SK-N-SH treated with all-trans-retinoic acid at 6 μM for 48 hours (cell line): ENCODE measurements around the gene CENPF.

Source experiments
- CREB5 ChIP-seq: fragments of 250-450 bp; sonication (Bioruptor Pico); IDR thresholded peaks from 2 replicates; pipeline ENCODE4 v1.5.1; 2020; ENCODE audit warnings: low read depth, mild to moderate bottlenecking, moderate library complexity
- OSR1 ChIP-seq: fragments of 250-450 bp; sonication (Bioruptor Pico); IDR thresholded peaks from 2 replicates; pipeline ENCODE4 v1.8.0; 2022; ENCODE audit warnings: moderate library complexity, mild to moderate bottlenecking, inconsistent platforms
- TOX ChIP-seq: fragments of 250-450 bp; sonication (Bioruptor Pico); IDR thresholded peaks from 2 replicates; pipeline ENCODE4 v1.8.0; 2021; ENCODE audit warnings: mild to moderate bottlenecking, moderate library complexity, borderline replicate concordance
- TSHZ2 ChIP-seq: fragments of 250-450 bp; sonication (Bioruptor Pico); IDR thresholded peaks from 2 replicates; pipeline ENCODE4 v1.5.0; 2020; ENCODE audit warnings: mild to moderate bottlenecking, moderate library complexity
- ZFP3 ChIP-seq: fragments of 250-450 bp; sonication (Bioruptor Pico); IDR thresholded peaks from 2 replicates; pipeline ENCODE4 v1.5.0; 2020; ENCODE audit warnings: mild to moderate bottlenecking, moderate library complexity

GRCh38 chr1:214586621-214587020 lies 16.4 kb upstream of the CENPF start:
- no peak for TF ChIP-seq CREB5 (CRISPR knock-in tag)
- no peak for TF ChIP-seq TSHZ2 (CRISPR knock-in tag)
- TF ChIP-seq OSR1 (CRISPR knock-in tag): no peak
- TF ChIP-seq TOX (CRISPR knock-in tag): no peak
- no peak for TF ChIP-seq ZFP3 (CRISPR knock-in tag)
